ENCODE measurements around the gene MYEOV.

Gene MYEOV

GRCh38 chr11:69265911-69266510, 27.9 kb upstream of the MYEOV start:
- H3K4me3 ChIP-seq (replicated peaks; ENCODE audit: low read depth, low read length), result no peak overlapping the region
- DNase-seq (ENCODE audit: low read depth), result no peak
- TF ChIP-seq CTCF (IDR thresholded peaks at IDR 0.05; ENCODE audit: low read length, missing control alignments), result no peak

GRCh38 chr11:69267395-69267805, 26.6 kb upstream of the MYEOV start:
- no peak for DNase-seq (ENCODE audit: low read depth)
- no peak overlapping the region for H3K4me3 ChIP-seq (replicated peaks; ENCODE audit: low read depth, low read length)
- no peak for TF ChIP-seq CTCF (IDR thresholded peaks at IDR 0.05; ENCODE audit: low read length, missing control alignments)

GRCh38 chr11:69268911-69269310, 25.0 kb upstream of the MYEOV start:
- DNase-seq (ENCODE audit: low read depth), result no peak

GRCh38 chr11:69269388-69269787, 24.6 kb upstream of the MYEOV start:
- no peak for TF ChIP-seq CTCF (IDR thresholded peaks at IDR 0.05; ENCODE audit: low read length, missing control alignments)

More at GRCh38 chr11:69268911-69269310, 25.0 kb upstream of the MYEOV start:
- H3K4me3 ChIP-seq (replicated peaks; ENCODE audit: low read depth, low read length), result no peak overlapping the region
- no peak for TF ChIP-seq CTCF (IDR thresholded peaks at IDR 0.05; ENCODE audit: low read length, missing control alignments)

GRCh38 chr11:69269926-69270697, 23.8 kb upstream of the MYEOV start:
- DNase-seq (ENCODE audit: low read depth), result no peak
- H3K4me3 ChIP-seq (replicated peaks; ENCODE audit: low read depth, low read length), result no peak overlapping the region
- TF ChIP-seq CTCF (IDR thresholded peaks at IDR 0.05; ENCODE audit: low read length, missing control alignments), result no peak

More at GRCh38 chr11:69269388-69269787, 24.6 kb upstream of the MYEOV start:
- no peak overlapping the region for H3K4me3 ChIP-seq (replicated peaks; ENCODE audit: low read depth, low read length)
- no peak for DNase-seq (ENCODE audit: low read depth)

- no peak for DNase-seq (ENCODE audit: low read depth)
- no peak overlapping the region for H3K4me3 ChIP-seq (replicated peaks; ENCODE audit: low read depth, low read length)
- TF ChIP-seq CTCF (IDR thresholded peaks at IDR 0.05; ENCODE audit: low read length, missing control alignments), result no peak
These were observed 23.0 kb upstream of the MYEOV start for GRCh38 chr11:69270941-69271340.

Data from fibroblast of pulmonary artery (primary cell).